ENCODE measurements around the gene VPS13D. TPM values are rescaled to one million over a fixed set of nuclear protein-coding genes. Genes with fewer than 3 reads are reported as not detected.

The VPS13D gene
- total RNA-seq, 4 donors from 2014 or later: 60.9 to 91.6 (median 71.6) TPM

DNA sequence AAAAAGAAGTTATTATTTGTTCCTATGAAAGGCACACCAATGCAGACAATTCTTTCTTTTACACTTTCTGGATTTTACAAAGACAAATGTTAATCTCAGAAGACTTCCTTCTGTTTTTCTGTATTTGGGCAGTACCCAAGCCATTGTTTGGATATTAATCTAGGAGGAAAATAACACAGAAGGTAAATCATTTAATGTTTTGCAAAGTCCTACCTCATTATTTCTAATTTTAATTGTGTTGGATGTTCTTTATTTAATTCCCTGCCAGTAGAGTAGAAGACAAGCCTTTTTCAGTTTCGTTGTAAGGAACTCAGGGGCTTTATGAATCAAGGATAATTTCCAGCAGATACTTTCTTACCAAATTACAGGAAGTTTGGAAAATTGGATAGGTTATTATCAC, 118.3 kb downstream of the VPS13D start:
- intact Hi-C loops (cut with DNase I; ENCODE audit: low total_unique reads): no loop called here

DNA sequence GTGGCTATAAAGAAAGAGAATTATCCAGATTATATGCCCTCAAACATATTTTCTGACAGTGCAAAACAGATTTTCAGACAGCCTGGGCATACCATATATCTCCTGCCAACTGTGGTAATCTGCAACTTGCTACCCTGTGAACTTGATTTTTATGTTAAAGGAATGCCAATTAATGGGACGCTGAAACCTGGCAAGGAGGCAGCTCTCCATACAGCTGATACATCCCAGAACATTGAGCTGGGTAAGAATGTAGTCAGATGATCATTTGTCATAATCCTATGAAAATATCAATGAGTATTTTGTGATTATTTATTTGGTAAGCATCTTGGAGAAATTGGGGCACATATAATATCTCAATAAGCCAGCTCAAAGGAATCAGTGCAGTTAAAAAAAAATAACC, 124.2 kb downstream of the VPS13D start:
- TF ChIP-seq POLR2A (IDR thresholded peaks at IDR 0.05): no peak
- TF ChIP-seq, protein P1, sequence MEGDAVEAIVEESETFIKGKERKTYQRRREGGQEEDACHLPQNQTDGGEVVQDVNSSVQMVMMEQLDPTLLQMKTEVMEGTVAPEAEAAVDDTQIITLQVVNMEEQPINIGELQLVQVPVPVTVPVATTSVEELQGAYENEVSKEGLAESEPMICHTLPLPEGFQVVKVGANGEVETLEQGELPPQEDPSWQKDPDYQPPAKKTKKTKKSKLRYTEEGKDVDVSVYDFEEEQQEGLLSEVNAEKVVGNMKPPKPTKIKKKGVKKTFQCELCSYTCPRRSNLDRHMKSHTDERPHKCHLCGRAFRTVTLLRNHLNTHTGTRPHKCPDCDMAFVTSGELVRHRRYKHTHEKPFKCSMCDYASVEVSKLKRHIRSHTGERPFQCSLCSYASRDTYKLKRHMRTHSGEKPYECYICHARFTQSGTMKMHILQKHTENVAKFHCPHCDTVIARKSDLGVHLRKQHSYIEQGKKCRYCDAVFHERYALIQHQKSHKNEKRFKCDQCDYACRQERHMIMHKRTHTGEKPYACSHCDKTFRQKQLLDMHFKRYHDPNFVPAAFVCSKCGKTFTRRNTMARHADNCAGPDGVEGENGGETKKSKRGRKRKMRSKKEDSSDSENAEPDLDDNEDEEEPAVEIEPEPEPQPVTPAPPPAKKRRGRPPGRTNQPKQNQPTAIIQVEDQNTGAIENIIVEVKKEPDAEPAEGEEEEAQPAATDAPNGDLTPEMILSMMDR (IDR thresholded peaks at IDR 0.05 in 4 of 5, conservative IDR thresholded peaks at IDR 0.05 in 1 of 5): no peak
- H3K4me3 ChIP-seq: no peak overlapping the region
- in situ Hi-C loops (cut with MboI; ENCODE audit: low sequenced_read_pairs in 4 of 4): no loop called here
- no peaks in the 10 kb centered on the region for H3K9me3 ChIP-seq
- no peak overlapping the region for H3K27ac ChIP-seq
- no peaks in the 10 kb centered on the region for H3K27me3 ChIP-seq
- intact Hi-C loops (cut with DNase I; ENCODE audit: low total_unique reads): no loop called here
- ATAC-seq (no peak), DNase-seq (no peak)
- peaks cover 10 to 15% of the 10 kb centered on the region in 2 donors for H3K4me1 ChIP-seq
- peaks cover 12 to 78% of the 10 kb centered on the region in 2 donors for H3K36me3 ChIP-seq

More for the DNA sequence above, 118.3 kb downstream of the VPS13D start:
- Histone ChIP-seq H3K4me3 (no peak overlapping the region), H3K36me3 (peaks cover 10 to 62% of the 10 kb centered on the region in 2 donors), H3K4me1 (peaks cover 0 to 22% of the 10 kb centered on the region in 2 donors), H3K27me3 (no peaks in the 10 kb centered on the region), H3K9me3 (no peaks in the 10 kb centered on the region), H3K27ac (peak overlapping the region in 3 of 4 donors; percentile 12 to 44 (median 43))
- no peak for ATAC-seq
- no peak for DNase-seq
- in situ Hi-C loops (cut with MboI; ENCODE audit: low sequenced_read_pairs in 4 of 4): no loop called here
- TF ChIP-seq POLR2A (IDR thresholded peaks at IDR 0.05): no peak
- TF ChIP-seq, protein P1 (IDR thresholded peaks at IDR 0.05 in 4 of 5, conservative IDR thresholded peaks at IDR 0.05 in 1 of 5): no peak

DNA sequence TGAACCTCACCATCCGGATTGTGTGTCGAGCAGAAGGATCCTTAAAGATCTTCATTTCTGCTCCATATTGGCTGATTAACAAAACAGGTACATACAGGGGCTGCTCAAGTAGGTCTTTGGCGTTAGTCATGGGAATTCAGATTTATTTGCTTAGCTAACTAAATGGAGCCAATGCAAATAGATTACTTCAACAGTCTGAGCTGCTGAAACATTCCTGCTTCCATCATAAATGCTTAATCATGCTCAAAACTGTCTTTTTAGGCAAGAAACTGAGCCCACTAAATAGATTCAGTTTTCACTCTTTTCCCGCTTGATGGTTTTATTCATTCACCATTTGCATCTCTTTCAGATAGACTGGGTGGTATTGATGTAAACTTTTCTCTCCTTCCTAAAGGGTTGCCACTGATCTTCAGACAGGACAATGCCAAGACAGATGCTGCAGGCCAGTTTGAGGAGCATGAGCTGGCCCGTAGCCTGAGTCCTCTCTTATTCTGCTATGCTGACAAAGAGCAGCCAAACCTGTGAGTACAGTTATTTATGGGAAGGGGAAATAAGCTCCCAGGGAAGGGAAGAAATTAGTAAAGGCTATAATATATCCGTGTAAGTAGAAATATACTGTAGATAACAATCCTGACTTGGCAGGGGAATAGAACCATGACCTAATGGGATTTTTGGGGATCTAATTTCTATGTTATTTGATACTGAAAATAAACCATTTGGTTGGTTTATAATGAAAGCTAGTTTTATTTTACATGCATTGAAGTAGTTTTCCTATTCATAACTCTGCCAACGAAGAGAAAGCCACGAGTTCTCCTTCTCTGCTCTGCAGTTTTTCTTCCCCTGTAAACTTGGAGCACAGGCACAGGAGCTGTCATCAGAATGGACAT, 126.4 kb downstream of the VPS13D start:
- DNase-seq (peak; percentile 21 to 41), ATAC-seq (peak; percentile 83 to 89)
- peaks cover 2 to 60% of the 10 kb centered on the region in 2 donors for H3K36me3 ChIP-seq
- in situ Hi-C loops (cut with MboI; ENCODE audit: low sequenced_read_pairs in 4 of 4) (no loop called here), intact Hi-C loops (cut with DNase I; ENCODE audit: low total_unique reads) (loop anchor here (5.0 kb wide), 1 partner anchor 34 kb away; no protein-coding TSS in a partner anchor)
- TF ChIP-seq POLR2A (IDR thresholded peaks at IDR 0.05): no peak
- TF ChIP-seq, protein P1 (IDR thresholded peaks at IDR 0.05 in 4 of 5, conservative IDR thresholded peaks at IDR 0.05 in 1 of 5): no peak
- no peaks in the 10 kb centered on the region for H3K27me3 ChIP-seq
- no peaks in the 10 kb centered on the region for H3K9me3 ChIP-seq
- no peak overlapping the region for H3K4me3 ChIP-seq
- H3K27ac ChIP-seq: peak overlapping the region; percentile 40 to 74 (median 58)
- peaks cover 10 to 15% of the 10 kb centered on the region in 2 donors for H3K4me1 ChIP-seq

GRCh38 chr1:12358499-12358898, 128.7 kb downstream of the VPS13D start:
- no peaks in the 10 kb centered on the region for H3K9me3 ChIP-seq
- intact Hi-C loops (cut with DNase I; ENCODE audit: low total_unique reads): loop anchor here (5.0 kb wide), 1 partner anchor 36 kb away; no protein-coding TSS in a partner anchor
- in situ Hi-C loops (cut with MboI; ENCODE audit: low sequenced_read_pairs in 4 of 4): no loop called here
- H3K27me3 ChIP-seq: no peaks in the 10 kb centered on the region
- TF ChIP-seq, protein P1 (IDR thresholded peaks at IDR 0.05 in 4 of 5, conservative IDR thresholded peaks at IDR 0.05 in 1 of 5): no peak
- TF ChIP-seq POLR2A (IDR thresholded peaks at IDR 0.05): no peak
- no peak for DNase-seq
- H3K36me3 ChIP-seq: peaks cover 2 to 62% of the 10 kb centered on the region in 2 donors
- H3K4me3 ChIP-seq: no peak overlapping the region
- H3K4me1 ChIP-seq: peaks cover 10 to 15% of the 10 kb centered on the region in 2 donors
- no peak overlapping the region for H3K27ac ChIP-seq
- ATAC-seq: no peak
